Loucy (cell line): ENCODE measurements around the gene METRNL.

Source experiments
- H2AFZ ChIP-seq: fragments of 200-600 bp; sonication (generic); 2 replicates; pipeline ENCODE4 v1.6.0; 2016; ENCODE audit warnings: antibody characterized with exemption, mild to moderate bottlenecking, low read length, moderate library complexity
- H3F3A ChIP-seq: fragments of 200-600 bp; 2 replicates; pipeline ENCODE4 v1.6.0; 2016; ENCODE audit warnings: antibody characterized with exemption, low read depth, mild to moderate bottlenecking
- H3K27me3 ChIP-seq: fragments of 200-600 bp; sonication (generic); 2 replicates; pipeline ENCODE4 v1.6.1; 2014; ENCODE audit warnings: low read length, mild to moderate bottlenecking; ENCODE audit not compliant: insufficient read depth, poor library complexity, severe bottlenecking
- H3K36me3 ChIP-seq: fragments of 200-600 bp; sonication (generic); 2 replicates; pipeline ENCODE4 v1.6.1; 2016; ENCODE audit warnings: low read length; ENCODE audit not compliant: insufficient read depth
- H3K4me1 ChIP-seq: fragments of 200-600 bp; sonication (generic); 2 replicates; pipeline ENCODE4 v1.5.1; 2014; ENCODE audit warnings: low read length, mild to moderate bottlenecking; ENCODE audit not compliant: insufficient read depth, poor library complexity, severe bottlenecking
- H3K4me2 ChIP-seq: fragments of 200-600 bp; sonication (generic); 2 replicates; pipeline ENCODE4 v1.6.0; 2014; ENCODE audit warnings: antibody characterized with exemption, low read length, low read depth, mild to moderate bottlenecking; ENCODE audit not compliant: poor library complexity, severe bottlenecking
- H3K4me3 ChIP-seq: fragments of 200-600 bp; sonication (generic); 2 replicates; pipeline ENCODE4 v1.5.1; 2014; ENCODE audit warnings: low read length, mild to moderate bottlenecking, mixed read lengths; ENCODE audit not compliant: poor library complexity, severe bottlenecking
- H3K79me2 ChIP-seq: fragments of 200-600 bp; sonication (generic); 2 replicates; pipeline ENCODE4 v1.6.1; 2014; ENCODE audit warnings: low read length; ENCODE audit not compliant: insufficient read depth
- H3K9ac ChIP-seq: fragments of 200-600 bp; sonication (generic); 2 replicates; pipeline ENCODE4 v1.6.0; 2014; ENCODE audit warnings: mild to moderate bottlenecking, low read depth, low read length, moderate library complexity; ENCODE audit not compliant: poor library complexity, severe bottlenecking
- H3K9me2 ChIP-seq: fragments of 200-600 bp; sonication (generic); replicated peaks from 2 replicates; pipeline ENCODE4 v1.6.1; 2016; ENCODE audit warnings: low read depth, low read length, mixed read lengths
- H3K9me3 ChIP-seq: fragments of 200-600 bp; sonication (generic); 2 replicates; pipeline ENCODE4 v1.6.1; 2014; ENCODE audit warnings: mild to moderate bottlenecking, antibody characterized with exemption, low read length, low read depth; ENCODE audit not compliant: insufficient read depth
- H4K20me1 ChIP-seq: fragments of 200-600 bp; sonication (generic); 2 replicates; pipeline ENCODE4 v1.6.0; 2014; ENCODE audit warnings: antibody characterized with exemption, low read length, mild to moderate bottlenecking; ENCODE audit not compliant: insufficient read depth, poor library complexity, severe bottlenecking
- CTCF ChIP-seq: fragments of 200-600 bp; sonication (generic); conservative IDR thresholded peaks from 2 replicates; pipeline ENCODE4 v1.5.1; 2014; ENCODE audit warnings: mild to moderate bottlenecking, antibody characterized with exemption, low read length
- EZH2phosphoT487 ChIP-seq: fragments of 200-600 bp; IDR thresholded peaks from 2 replicates; pipeline ENCODE4 v1.6.1; 2018; ENCODE audit warnings: antibody characterized with exemption, mild to moderate bottlenecking, moderate library complexity, borderline replicate concordance

Gene METRNL

GRCh38 chr17:83098241-83099085 is 19.1 kb downstream of the METRNL start:
- Histone ChIP-seq H3K36me3 (no peaks in the 10 kb centered on the region; the same call in 1 of the 2 replicates), H3K27me3 (no peaks in the 10 kb centered on the region), H2AFZ (no peak overlapping the region), H3K9ac (no peak overlapping the region), H3K9me3 (no peaks in the 10 kb centered on the region), H4K20me1 (no peaks in the 10 kb centered on the region), H3K9me2 (no peaks in the 10 kb centered on the region), H3F3A (no peaks in the 10 kb centered on the region), H3K4me1 (peaks cover 13% of the 10 kb centered on the region), H3K79me2 (no peaks in the 10 kb centered on the region), H3K4me3 (no peak overlapping the region), H3K4me2 (no peak overlapping the region)
- TF ChIP-seq CTCF (no peak), EZH2phosphoT487 (no peak)

GRCh38 chr17:83099086-83099555 is 19.7 kb downstream of the METRNL start:
- Histone ChIP-seq H3K9me2 (no peaks in the 10 kb centered on the region), H3K36me3 (no peaks in the 10 kb centered on the region; the same call in 1 of the 2 replicates), H3K79me2 (no peaks in the 10 kb centered on the region), H3K4me3 (no peak overlapping the region), H3F3A (no peaks in the 10 kb centered on the region), H3K4me2 (no peak overlapping the region), H3K4me1 (peaks cover 13% of the 10 kb centered on the region), H4K20me1 (no peaks in the 10 kb centered on the region), H2AFZ (no peak overlapping the region), H3K27me3 (no peaks in the 10 kb centered on the region), H3K9me3 (no peaks in the 10 kb centered on the region), H3K9ac (no peak overlapping the region)
- TF ChIP-seq CTCF (no peak), EZH2phosphoT487 (no peak)

GRCh38 chr17:83099570-83100181 is 20.3 kb downstream of the METRNL start:
- H3F3A ChIP-seq: no peaks in the 10 kb centered on the region
- H3K9ac ChIP-seq: no peak overlapping the region
- no peak for TF ChIP-seq EZH2phosphoT487
- peak; percentile 24; the same call in 1 of the 2 replicates for TF ChIP-seq CTCF
- no peaks in the 10 kb centered on the region for H3K79me2 ChIP-seq
- no peaks in the 10 kb centered on the region for H4K20me1 ChIP-seq
- no peaks in the 10 kb centered on the region for H3K9me2 ChIP-seq
- H3K9me3 ChIP-seq: no peaks in the 10 kb centered on the region
- no peak overlapping the region for H3K4me3 ChIP-seq
- H3K4me1 ChIP-seq: peaks cover 13% of the 10 kb centered on the region
- H2AFZ ChIP-seq: no peak overlapping the region
- H3K27me3 ChIP-seq: no peaks in the 10 kb centered on the region
- H3K4me2 ChIP-seq: no peak overlapping the region
- no peaks in the 10 kb centered on the region; the same call in 1 of the 2 replicates for H3K36me3 ChIP-seq
